ENCODE data around the gene ZKSCAN5. TPM values are rescaled to one million over a fixed set of nuclear protein-coding genes. Genes with fewer than 3 reads are reported as not detected.

Gene ZKSCAN5
- total and polyA plus RNA-seq, 2 of the 8 experiments (the other 6 are each of a cell fraction or from before 2014, with no cell fraction given): 5.3 to 13.5 TPM

DNA sequence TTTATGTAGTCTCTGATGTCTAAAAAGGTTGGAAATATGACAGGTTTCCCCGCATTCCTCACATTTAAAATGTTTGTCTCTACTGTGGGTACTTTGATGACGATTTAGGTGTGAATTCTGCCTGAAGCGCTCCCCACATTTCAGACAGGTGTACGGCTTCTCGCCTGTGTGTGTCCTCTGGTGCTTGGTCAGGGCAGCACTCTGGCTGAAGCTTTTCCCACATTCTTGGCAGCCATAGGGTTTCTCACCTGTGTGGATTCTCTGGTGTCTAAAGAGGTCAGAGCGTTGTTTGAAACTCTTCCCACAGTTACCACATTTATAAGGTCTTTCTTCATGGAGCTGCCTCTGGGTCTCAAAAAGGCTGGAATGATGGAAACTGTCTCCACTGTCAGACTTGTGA lies 10.6 kb upstream of the ZKSCAN5 start (continued):
- TF ChIP-seq SP1 (IDR thresholded peaks at IDR 0.05; ENCODE audit: low read depth, low read length) (no peak), KDM4A (IDR thresholded peaks at IDR 0.05; ENCODE audit: low read depth, low read length, severe bottlenecking) (no peak), CEBPB (IDR thresholded peaks at IDR 0.05; ENCODE audit: low read depth, low read length) (no peak), EP300 (IDR thresholded peaks at IDR 0.05; ENCODE audit: borderline replicate concordance in 1 of 2, low read depth in 2 of 2, low read length in 2 of 2) (no peak), CBX8 (IDR thresholded peaks at IDR 0.05; ENCODE audit: borderline replicate concordance, low read depth, low read length) (no peak), USF2 (IDR thresholded peaks at IDR 0.05; ENCODE audit: low read length) (no peak)
